Uterus (tissue), 4 donors: ENCODE results near the gene ACSF3. TPM values are rescaled to one million over a fixed set of nuclear protein-coding genes. Genes with fewer than 3 reads are reported as not detected.

Experiments
- DNase-seq, 2 donors: peaks; one replicate each; pipeline ENCODE4 v3.0.0-alpha.2; 2019 to 2020
- H3K27ac ChIP-seq, 2 donors: fragments of 200-600 bp; sonication (generic); 1 replicate in 1 of 2; 2 replicates in 1 of 2; pipeline ENCODE4 v1.5.1; 2016 to 2018
- H3K27me3 ChIP-seq, 2 donors: fragments of 200-600 bp; sonication (generic); one replicate each; pipeline ENCODE4 v1.5.1; 2018 to 2019; ENCODE audit warnings: control low read depth in 1 of 2
- H3K36me3 ChIP-seq, 2 donors: fragments of 200-600 bp; sonication (generic); one replicate each; pipeline ENCODE4 v1.5.1; 2019; ENCODE audit warnings: control low read depth in 1 of 2
- H3K4me1 ChIP-seq, 2 donors: fragments of 200-600 bp; sonication (generic); one replicate each; pipeline ENCODE4 v1.5.1; 2018 to 2019; ENCODE audit warnings: control low read depth in 1 of 2
- H3K4me3 ChIP-seq, 2 donors: fragments of 200-600 bp; sonication (generic); 1 replicate in 1 of 2; 2 replicates in 1 of 2; pipeline ENCODE4 v1.5.1; 2018 to 2019; ENCODE audit warnings: mild to moderate bottlenecking in 1 of 2
- H3K9me3 ChIP-seq, 2 donors: fragments of 200-600 bp; sonication (generic); one replicate each; pipeline ENCODE4 v1.5.1; 2019; ENCODE audit warnings: control low read depth in 1 of 2
- POLR2A ChIP-seq, 2 donors: fragments of 450-650 bp; IDR thresholded peaks; one replicate each; pipeline ENCODE4 v1.6.1; 2016; ENCODE audit warnings: antibody characterized with exemption in 2 of 2, mild to moderate bottlenecking in 1 of 2, moderate library complexity in 1 of 2
- intact Hi-C: fragments of 100-400 bp; cut with DNase I; formaldehyde crosslinking; loops from one replicate; pipeline ENCODE4 v1.15.1; 2023; ENCODE audit warnings: low total_unique reads
- total RNA-seq, 4 donors: library from RNA; depleted of rRNA in 3 of 4; stranded (reverse); fragments of >200 nt in 3 of 4; gene quantifications; one replicate each; pipeline versions ENCODE4 v1.1.0 to v1.2.4, GENCODE V29; 2014 to 2023
- TF ChIP-seq, protein P1 (sequence below), 4 experiments: fragments of 200-600 bp in 2 of 4; fragments of 450-650 bp in 2 of 4; sonication (generic) in 2 of 4; IDR thresholded peaks; one replicate each; pipeline ENCODE4 v1.5.1; 2016 to 2019; ENCODE audit warnings: antibody characterized with exemption in 4 of 4, mild to moderate bottlenecking in 2 of 4, moderate library complexity in 1 of 4
- donor health status: DM: yes; HTN: yes; CAD: no.

Gene ACSF3
- total RNA-seq, 4 donors from 2014 or later, result 7.4 to 39.0 (median 18.2) TPM

DNA sequence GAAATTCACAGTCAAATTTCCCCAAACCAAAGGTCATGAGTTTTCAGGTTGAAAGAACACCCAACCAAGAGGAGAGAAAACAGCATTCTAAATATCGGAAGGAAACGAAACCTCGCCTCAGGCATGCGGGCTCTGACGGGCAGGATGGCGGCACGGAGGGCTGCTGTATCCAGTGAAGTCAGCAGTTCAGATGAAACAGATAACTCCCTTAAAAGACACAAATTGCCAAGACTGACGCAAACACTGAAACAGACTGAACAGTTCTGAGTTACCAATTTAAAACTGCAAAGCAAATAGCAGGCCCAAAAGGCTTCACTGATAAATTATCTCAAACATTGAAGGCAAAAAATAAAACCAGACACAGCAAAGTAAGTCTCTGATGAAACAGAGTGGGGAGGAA is 57.3 kb downstream of the ACSF3 start:
- Histone ChIP-seq H3K27me3 (no peaks in the 10 kb centered on the region), H3K4me3 (no peak overlapping the region), H3K27ac (no peak overlapping the region), H3K4me1 (no peaks in the 10 kb centered on the region), H3K36me3 (no peaks in the 10 kb centered on the region), H3K9me3 (no peaks in the 10 kb centered on the region)
- TF ChIP-seq POLR2A (IDR thresholded peaks at IDR 0.05), result no peak
- intact Hi-C loops, result no loop called here
- DNase-seq, result no peak

DNA sequence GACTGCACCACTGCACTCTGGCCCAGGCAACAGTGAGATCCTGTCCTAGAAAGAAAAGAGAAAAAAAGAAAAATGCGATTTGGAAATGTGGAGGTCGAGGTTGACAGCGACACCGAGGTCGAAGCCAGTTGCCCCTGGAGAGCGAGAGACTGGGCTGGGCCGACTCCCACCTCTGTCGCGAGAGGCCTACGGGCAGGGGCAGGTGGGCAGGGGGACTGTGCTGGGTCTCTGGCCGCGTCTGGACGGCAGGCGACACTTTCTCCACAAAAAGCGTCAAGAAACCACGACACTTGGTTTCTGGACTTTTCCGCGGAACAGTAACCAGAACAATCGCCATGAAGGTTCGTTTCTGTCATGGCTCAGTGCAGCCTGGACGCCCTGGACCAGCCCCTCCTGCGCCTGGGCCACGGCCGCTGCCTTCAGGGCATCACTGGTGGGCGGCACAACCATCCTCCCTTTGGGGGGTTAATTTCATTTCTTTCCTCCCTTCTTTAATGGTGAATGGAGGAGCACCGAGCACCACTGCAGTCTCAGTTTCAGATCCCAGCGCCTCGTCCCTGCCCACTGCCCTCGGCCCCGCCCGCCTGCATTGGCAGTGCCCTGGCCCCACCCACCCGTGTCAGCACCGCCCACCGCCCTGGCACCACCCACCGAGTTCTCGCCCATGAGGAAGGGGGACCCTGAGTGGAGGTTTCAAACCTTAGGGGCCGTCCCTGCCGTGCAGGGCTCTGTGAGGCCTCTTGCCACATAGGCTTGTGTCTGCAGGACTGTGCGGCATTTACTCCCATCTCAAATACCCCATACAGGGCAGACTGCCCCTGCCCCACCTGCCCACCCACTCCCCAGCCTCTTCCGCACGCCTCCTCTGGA is 59.4 kb downstream of the ACSF3 start:
- Histone ChIP-seq H3K36me3 (no peaks in the 10 kb centered on the region), H3K9me3 (no peaks in the 10 kb centered on the region), H3K4me1 (peaks cover 0 to 4% of the 10 kb centered on the region in 2 donors), H3K27me3 (no peaks in the 10 kb centered on the region), H3K27ac (no peak overlapping the region), H3K4me3 (no peak overlapping the region)
- no peak for TF ChIP-seq POLR2A (IDR thresholded peaks at IDR 0.05)
- TF ChIP-seq, protein P1, sequence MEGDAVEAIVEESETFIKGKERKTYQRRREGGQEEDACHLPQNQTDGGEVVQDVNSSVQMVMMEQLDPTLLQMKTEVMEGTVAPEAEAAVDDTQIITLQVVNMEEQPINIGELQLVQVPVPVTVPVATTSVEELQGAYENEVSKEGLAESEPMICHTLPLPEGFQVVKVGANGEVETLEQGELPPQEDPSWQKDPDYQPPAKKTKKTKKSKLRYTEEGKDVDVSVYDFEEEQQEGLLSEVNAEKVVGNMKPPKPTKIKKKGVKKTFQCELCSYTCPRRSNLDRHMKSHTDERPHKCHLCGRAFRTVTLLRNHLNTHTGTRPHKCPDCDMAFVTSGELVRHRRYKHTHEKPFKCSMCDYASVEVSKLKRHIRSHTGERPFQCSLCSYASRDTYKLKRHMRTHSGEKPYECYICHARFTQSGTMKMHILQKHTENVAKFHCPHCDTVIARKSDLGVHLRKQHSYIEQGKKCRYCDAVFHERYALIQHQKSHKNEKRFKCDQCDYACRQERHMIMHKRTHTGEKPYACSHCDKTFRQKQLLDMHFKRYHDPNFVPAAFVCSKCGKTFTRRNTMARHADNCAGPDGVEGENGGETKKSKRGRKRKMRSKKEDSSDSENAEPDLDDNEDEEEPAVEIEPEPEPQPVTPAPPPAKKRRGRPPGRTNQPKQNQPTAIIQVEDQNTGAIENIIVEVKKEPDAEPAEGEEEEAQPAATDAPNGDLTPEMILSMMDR (IDR thresholded peaks at IDR 0.05), result no peak
- intact Hi-C loops, result no loop called here
- DNase-seq, result no peak

DNA sequence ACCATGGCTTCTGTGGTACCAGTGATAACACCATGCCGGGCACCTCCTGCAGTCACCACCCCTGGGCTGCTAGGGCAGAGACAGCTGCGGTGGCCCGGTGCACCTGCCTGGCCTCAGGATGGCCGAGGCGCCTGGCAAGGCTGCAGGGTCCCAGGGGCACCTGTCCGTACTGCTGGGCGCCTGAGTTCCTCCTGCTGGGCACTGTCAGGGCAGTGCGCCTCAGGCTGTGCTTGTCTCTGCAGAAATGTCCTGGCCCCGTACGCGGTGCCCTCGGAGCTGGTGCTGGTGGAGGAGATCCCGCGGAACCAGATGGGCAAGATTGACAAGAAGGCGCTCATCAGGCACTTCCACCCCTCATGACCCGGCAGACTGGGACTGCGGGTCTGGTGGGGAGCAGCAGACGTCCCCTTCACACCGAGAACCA is 60.2 kb downstream of the ACSF3 start:
- TF ChIP-seq, protein P1 (IDR thresholded peaks at IDR 0.05), result no peak
- TF ChIP-seq POLR2A (IDR thresholded peaks at IDR 0.05), result no peak
- intact Hi-C loops, result no loop called here
- no peaks in the 10 kb centered on the region for H3K36me3 ChIP-seq

DNA sequence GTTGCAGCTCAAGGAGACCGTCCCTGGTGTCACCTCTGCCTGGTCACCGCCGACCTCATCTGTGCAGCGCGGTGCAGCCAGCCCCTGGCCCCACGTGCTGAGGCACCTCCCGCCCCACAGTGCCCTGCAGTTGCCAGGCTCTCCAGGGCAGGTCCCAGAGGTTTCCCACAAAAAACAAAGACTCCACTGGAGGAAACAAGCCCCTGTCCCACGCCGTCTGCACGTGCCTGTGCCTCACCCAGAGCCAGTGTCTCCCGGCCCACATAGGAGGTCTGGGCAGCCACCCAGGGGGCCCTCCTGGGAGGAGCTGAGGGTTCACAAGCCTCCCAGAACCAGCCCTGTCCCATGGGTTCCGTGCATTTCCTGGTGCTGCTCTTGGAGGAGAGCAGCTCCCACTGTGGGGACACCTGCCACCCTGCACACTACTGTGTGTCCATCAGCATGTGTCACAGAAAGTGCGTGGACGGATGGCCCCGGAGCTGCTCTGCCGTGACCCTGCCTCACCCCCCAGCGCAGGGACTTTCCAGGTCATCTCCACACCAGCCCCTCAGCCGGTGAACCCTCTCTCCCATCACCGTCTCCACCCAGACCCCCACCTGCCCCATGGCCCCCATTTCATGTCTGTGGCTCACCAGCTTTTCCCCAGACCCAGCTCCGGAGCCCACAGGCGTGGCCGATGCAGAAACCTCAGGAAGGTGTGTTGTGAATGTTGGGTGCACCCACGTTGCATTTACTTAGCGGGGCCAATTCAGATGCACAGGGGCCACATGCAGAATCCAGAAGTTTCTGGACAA is 60.9 kb downstream of the ACSF3 start:
- intact Hi-C loops, result no loop called here
- Histone ChIP-seq H3K4me1 (peaks cover 0 to 4% of the 10 kb centered on the region in 2 donors), H3K9me3 (no peaks in the 10 kb centered on the region), H3K27me3 (no peaks in the 10 kb centered on the region), H3K27ac (no peak overlapping the region), H3K36me3 (no peaks in the 10 kb centered on the region), H3K4me3 (no peak overlapping the region)
- no peak for DNase-seq
- no peak for TF ChIP-seq POLR2A (IDR thresholded peaks at IDR 0.05)
- TF ChIP-seq, protein P1 (IDR thresholded peaks at IDR 0.05), result no peak

More for the DNA sequence above, 60.2 kb downstream of the ACSF3 start:
- Histone ChIP-seq H3K4me3 (no peak overlapping the region), H3K27ac (no peak overlapping the region), H3K9me3 (no peaks in the 10 kb centered on the region), H3K4me1 (peaks cover 0 to 4% of the 10 kb centered on the region in 2 donors), H3K27me3 (no peaks in the 10 kb centered on the region)
- DNase-seq, result no peak

DNA sequence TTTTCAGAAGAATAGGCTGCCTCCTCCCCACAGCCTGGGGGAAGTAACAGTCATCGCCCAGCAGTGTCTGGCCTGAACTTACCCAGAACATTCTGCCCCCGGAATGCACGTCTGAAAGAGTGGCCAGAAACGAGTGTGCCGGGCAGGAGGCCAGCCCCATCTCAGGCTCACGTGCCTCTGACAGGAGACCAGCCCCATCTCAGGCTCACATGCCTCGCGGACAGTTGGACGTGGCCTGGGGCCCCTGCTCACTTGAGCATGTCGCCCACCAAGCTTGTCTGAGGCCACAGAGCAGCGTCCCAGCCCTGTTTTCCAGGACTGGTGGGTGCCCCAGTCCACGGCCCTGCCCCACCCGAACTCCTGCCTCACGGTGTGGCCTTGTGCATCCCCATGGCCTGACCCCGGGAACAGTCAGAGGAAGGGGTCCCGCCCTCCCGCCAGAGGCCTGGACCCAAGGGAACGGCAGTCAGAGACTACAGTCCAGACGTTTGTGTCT is 61.6 kb downstream of the ACSF3 start:
- Histone ChIP-seq H3K4me1 (peaks cover 0 to 4% of the 10 kb centered on the region in 2 donors), H3K36me3 (no peaks in the 10 kb centered on the region), H3K27me3 (no peaks in the 10 kb centered on the region), H3K4me3 (no peak overlapping the region), H3K27ac (peak overlapping the region; percentile 6 to 31), H3K9me3 (no peaks in the 10 kb centered on the region)
- intact Hi-C loops, result no loop called here
- peak; percentile 64 to 73 for DNase-seq
- TF ChIP-seq, protein P1 (IDR thresholded peaks at IDR 0.05), result no peak
- TF ChIP-seq POLR2A (IDR thresholded peaks at IDR 0.05), result no peak
